HG02852 (cell line): ENCODE measurements around the gene LMO2.
A peak's percentile ranks its signal among the peaks of the same experiment; 100 is the strongest.
"Not testable (repeated sequence)": the region's sequence is repeated elsewhere in the genome, so short reads cannot be mapped to it uniquely, and the experiment has no call there.

Source experiments
- ATAC-seq: cut with Tn5 transposase; IDR thresholded peaks from one replicate; pipeline ENCODE4 v1.9.1; 2021; ENCODE audit warnings: mild to moderate bottlenecking, moderate library complexity; ENCODE audit not compliant: unreplicated experiment

Gene LMO2

DNA sequence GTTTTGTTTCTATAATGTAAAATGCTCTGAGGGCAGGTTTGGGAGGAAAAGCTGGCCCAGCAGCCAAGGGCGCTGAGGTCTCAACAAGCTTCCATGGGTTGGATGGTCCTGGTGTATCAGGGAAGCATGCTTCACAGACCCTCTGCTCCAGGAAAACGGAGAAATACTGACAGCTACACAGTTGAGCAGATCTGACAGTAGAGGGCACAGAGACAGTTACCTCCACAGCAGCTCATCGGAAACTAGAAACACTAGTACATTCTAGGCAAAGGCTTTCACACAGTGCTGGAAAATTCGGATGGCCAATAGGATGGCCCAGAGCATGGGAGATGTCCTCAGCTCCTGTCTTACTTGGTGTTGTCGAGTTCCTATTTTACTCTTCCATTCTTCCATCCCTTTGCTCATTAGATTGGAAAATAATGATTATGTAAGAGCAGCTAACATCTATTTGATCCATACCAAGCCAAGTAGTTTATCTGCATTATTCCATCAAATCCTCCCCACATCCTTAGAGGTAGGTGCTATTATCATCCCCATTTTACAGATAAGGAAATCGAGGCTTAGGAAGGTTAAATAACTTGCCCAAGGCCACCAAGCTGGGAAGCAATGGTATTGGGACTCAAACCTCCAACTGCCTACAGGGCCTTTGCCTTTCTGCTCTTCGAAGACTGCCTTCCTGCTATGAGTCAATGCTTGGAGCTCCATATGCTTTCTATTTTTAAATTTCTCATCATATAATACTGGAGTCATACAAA is 28.3 kb downstream of the LMO2 start:
- ATAC-seq: no peak

DNA sequence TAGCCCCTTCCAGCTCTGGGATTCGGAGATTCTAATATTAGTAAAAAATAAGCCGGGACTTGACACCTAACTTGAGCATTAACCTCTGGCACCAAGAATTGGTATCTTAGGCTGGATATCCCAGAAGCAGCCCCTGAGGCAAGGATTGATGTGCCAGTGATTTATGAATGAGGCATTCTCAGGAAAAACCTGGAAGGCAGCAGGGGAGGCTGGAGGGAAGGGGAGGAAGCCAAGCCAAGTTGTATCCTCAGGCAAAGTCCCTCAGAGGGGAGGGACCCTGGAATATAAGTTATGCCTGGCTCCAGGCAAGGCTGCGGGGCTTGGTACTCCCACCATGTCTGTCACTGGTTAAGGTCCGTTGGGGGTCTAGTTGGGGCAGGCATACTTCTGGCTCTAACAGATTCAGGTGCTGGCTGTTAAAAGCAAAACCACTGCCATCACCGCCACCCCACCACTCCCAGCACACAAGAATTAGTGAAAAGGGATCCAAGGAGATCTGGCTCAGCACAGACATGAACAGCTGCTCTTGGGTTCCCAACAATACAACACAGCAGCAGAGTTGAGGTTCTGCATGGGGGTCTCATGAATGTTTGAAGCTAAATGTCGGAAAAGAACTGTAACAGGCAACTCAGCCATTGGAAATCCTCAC is 29.8 kb downstream of the LMO2 start:
- no peak for ATAC-seq

DNA sequence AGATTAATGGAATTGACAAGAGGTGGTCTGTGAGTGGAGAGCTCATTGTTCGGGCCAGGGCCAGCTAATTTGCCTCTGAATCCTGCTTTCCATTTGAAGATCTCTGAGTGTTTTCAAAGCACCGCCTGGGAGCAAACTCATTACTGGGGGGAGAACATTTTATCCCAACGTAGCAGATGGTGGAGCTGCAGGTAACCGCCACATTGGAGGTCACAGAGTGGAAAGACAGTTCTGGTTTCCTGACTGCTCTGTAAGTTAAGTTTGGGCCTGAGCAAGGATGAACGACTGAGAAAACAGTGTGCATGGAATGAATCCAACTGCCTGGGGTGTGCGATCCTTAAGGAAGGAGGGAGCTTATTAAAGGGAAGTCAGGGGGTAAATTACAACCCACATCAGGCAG is 30.5 kb downstream of the LMO2 start:
- no peak for ATAC-seq

DNA sequence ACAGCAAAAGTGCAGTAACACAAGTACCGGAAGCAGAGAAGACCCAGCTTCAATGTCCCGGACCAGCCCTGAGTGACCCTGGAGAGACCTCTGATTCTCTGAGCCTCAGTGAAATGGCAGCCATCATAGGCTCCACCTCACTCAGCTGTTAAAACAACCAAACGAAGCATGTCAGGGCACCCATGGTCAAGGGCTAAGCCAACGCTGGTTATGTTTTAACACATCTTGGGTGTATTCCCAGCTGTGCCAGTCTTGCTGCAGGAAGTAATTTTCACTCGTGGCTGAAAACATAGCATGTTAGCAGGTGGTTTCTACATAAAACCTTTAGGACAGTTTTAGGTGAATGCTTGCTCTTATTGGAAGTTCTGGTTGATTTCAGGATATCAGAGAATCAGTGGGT is 30.9 kb downstream of the LMO2 start:
- no peak for ATAC-seq

DNA sequence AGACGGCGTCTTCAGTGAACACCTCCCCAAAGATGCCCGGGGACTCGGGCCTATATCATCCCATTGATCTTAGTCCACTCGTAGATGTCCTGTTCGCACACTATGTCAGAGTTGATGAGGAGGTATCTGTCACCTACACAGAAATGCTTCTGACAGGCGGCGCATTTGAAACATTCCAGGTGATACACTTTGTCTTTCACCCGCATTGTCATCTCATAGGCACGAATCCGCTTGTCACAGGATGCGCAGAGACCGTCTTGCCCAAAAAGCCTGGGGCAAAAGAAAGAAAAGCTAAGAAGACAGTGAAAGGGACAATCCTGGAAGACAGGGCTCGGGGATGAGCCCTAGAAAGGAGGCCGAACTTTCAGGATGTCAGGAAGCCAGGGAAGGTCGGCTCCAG is 32.6 kb downstream of the LMO2 start:
- no peak for ATAC-seq

DNA sequence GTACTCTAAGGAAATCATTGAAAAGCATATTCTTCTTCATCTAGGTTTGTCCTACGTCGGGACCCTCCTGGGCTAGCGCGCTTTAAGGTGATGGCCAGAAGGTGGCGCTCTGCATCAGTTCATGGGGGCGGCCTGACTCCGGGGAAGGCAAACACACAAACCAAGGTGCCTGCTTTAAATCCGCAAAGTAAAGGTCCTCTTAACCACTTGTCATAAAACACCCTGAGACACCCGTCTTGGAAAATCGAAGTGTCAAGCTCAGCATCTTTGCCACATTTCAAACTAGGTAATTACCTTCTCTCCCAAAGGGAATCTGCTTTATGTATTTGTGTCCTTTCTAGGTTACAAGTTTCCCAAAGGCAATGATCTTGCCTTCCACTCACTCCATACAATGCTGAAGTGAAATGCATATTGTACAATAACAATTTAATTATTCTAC is 33.9 kb downstream of the LMO2 start:
- ATAC-seq: peak; percentile 59

DNA sequence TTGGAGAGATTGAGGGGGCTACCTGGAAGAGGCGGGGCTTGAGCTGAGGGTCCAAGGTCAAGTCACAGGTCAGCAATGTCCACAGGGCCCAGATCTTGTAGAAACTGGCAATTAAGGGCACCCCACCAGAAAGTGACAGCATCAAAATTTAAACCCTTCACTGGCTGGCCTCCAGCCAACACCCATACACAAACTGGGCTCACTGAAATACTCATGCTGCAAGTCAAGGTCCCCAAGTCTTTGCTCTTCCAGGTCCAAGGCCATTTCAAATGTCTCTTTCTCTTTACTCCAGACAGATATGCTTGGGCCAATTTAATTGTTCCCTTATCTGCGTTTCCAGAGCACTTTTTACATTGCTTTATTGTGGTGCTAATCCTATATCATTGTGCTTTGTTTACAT is 36.4 kb downstream of the LMO2 start:
- ATAC-seq: no peak

DNA sequence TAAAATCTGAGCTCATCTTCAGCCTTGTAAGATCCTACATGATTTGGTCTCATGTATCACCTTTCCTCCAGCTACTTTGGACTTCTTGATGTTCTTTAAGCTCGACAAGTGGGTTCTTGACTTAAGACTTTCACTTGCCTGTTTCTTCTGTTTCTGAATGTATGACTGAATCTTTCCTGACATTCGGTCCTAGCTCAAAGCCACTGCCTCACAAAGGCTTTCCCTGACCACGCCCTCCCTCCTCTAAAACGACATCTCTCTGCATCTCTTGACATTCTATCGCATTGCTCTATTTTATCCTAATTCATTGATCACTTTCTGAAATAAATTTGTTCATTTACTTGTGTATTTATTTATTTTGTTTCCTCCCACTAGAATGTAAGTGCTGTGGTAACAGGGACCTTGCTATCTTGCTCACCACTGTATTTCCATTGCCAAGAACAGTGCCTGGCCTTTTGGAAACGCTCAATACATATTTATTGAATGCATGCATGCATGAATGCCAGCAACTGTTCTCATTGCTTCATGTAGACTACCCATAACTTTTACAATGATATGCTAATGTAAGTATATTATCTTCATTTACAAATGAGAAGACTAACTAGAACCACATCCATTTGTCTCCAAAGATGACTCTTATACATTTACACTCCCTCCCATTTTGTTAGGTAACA is 43.0 kb downstream of the LMO2 start:
- ATAC-seq: no peak

DNA sequence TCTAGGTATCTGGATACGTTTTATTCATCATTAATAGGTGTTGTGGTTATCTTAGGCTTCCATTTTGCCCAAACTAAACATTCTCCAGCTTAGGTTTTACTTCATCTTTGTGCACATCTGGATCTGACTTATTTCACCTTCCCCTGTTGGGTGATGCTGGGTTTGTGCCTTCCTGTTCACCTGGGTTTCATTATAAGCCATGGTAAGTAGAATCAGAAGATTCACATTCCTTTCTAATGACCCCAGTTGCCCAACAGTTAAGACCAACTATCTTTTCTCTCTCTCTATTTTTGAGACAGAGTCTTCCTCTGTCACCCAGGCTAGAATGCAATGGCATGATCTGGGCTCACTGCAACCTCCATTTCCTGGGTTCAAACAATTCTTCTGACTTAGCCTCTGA is 44.6 kb downstream of the LMO2 start:
- ATAC-seq: no peak

DNA sequence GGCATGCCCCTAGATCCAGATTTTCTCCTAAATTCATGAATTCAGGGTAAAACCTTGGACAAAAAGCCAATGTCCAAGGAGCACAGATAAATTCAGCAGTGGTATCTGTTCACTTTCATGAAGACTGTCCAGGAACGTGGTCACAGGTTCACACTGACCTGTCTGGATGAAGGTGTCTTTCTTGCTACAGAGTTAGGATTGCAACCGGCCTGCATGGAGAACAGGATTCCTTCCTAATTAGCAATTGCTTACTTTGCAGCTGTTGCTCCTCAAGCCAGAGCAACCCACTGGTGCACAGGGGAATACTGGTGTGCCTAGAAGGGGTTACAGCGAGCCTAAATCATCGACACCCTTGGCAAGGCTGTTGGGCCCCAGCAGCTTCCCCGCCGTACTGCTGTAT is 47.6 kb downstream of the LMO2 start:
- ATAC-seq: no peak

DNA sequence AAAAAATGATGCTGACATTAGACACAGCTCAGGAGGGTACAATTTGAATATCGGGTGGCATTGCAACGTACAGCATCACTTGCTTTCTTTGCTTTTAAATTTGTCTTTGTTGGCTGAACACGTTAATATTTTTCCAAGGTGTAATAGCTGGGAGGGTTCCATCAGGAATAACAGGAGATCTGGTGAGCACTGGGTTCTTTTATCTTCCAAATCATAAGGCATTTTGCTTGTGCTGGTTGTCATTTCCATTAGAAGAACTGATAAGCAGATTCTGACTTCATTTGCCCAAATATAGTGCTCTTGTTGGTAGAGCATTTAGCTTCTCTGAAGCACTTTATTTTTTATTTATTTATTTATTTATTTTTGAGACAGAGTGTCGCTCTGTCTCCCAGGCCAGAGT is 48.9 kb downstream of the LMO2 start:
- ATAC-seq: no peak

DNA sequence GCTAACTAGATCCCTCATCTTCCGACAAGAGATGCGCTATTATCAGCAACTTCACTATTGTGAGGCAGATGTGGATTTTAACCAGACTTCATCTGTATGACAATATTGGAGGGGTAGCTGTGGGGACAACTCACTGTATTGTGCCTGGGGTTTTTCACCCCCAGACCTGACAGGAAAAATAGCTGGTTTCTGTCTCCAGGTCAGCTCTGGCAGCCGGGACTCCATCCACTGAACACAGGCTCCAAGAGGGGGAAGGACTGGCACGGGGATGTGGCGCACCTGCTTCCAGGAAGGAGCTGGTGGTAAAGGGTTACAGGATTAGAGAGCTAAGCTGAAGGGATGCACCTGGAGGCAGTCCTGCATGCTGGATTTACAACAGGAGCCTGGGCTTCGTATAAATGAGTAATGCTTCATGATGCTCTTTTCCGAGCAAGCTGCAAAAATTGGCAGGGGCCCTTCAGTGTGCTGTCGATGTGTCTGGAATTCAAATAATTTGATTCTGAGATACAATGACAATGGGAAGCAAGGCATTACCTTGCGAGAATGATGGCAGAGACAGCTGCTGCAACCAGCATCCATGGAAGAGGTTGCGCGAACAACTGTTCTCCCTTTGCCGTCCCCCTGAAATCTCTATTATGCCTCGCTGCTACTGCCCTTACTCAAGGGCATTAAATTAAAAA is 49.5 kb downstream of the LMO2 start:
- ATAC-seq: no peak

DNA sequence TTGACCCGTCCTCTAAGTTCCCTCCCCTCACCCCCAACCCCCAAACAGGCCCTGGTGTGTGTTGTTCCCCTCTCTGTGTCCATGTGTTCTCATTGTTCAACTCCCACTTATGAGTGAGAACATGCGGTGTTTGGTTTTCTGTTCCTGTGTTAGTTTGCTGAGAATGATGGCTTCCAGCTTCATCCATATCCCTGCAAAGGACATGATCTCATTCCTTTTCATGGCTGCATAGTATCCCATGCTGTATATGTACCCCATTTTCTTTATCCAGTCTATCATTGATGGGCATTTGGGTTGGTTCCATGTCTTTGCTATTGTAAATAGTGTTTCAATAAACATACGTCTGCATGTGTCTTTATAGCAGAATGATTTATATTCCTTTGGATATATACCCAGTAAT is 53.6 kb downstream of the LMO2 start:
- ATAC-seq: not testable (repeated sequence)

DNA sequence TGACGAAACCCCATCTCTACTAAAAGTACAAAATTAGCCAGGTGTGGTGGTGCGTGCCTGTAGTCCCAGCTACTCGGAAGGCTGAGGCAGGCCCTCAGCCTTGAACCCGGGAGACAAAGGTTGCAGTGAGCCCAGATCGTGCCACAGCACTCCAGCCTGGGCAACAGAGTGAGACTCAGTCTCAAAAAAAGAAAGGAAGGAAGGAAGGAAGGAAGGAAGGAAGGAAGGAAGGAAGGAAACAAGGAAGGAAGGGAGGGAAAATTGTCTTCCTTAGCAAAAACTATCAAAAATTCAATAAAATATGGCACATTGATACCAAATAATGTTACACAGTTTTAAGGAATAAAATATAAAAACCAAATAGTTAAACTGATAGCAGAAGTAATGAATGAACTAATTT is 54.5 kb downstream of the LMO2 start:
- ATAC-seq: not testable (repeated sequence)

DNA sequence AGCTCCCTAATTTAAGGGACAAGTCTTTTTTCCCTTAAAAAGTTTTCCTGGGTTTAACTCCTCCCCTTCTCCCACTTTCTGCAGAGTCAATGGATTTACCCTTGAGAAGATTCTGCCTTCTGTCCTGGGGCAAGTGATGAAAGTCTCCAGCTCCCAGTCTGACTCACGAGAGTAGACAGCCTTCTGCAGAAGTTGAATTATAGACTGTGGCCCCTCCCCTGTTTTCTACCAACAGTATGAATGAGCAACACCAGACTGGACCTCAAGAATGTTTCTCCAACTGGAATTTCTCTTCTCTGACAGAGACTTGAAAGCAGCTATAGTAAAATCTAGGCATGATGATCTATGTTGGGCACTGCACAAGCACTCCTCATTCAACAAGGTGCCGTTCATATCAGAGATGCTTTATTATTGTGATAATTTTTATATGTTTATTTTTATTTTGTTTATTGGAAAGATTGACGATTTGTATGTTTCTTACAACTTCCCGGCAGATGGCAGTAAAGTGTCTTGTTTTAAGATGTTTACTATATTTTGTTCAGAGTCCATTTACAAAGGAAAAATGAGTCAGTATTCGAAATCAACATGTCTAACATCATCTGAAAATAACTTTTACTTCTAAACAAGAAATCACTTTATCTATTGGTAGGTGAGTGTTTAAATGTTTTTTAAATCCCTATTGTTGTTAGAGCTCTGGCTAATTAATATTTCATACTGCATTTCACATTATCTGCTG is 56.6 kb downstream of the LMO2 start:
- ATAC-seq: no peak

DNA sequence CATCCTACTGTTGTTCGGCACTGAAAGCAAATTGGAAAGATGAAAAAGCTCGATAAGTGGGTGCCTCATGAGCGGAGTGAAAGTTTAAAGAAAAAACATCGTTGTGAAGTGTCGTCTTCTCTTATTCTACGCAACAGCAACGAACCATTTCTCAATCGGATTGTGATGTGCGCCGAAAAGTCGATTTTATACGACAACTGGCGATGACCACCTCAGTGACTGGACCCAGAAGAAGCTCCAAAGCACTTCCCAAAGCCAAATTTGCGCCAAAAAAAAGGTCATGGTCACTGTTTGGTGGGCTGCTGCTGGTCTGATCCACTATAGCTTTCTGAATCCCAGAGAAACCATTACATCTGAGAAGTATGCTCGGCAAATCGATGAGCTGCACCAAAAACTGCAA is 59.2 kb downstream of the LMO2 start:
- ATAC-seq: no peak

DNA sequence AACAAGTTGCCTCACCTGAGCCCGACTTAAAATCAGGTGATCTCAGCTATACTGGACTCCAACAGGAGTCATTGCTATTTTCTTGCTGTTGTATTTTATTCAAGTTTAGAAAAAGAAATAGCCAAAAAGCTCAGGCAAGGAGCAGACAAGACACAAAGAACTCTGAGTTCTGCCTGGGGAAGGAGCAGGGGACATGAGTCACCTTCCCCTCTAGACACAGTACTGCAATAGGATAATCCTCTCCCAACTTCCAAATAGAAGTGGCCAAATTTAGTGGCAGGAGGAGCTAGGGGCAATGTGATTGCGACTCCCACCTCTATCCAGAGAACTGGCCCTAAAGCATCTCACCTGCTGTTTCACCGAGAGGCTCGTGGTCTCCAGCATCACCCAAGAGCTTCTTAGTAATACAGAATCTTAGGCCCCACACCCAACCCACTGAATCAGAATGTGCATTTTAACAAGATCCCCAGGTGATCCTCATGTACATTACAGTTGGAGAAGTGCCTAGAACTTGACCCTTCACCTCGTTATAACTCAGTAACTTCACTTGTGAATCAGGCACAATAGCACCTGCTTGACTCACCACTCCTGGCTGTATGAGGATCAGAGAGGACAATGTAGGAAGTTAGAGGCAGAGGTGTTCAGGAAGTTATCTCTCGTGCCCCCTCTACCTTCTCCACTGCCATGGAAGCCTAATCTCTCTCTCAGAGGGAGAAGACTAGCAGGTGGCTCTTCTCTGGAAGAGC is 60.8 kb downstream of the LMO2 start:
- ATAC-seq: no peak

DNA sequence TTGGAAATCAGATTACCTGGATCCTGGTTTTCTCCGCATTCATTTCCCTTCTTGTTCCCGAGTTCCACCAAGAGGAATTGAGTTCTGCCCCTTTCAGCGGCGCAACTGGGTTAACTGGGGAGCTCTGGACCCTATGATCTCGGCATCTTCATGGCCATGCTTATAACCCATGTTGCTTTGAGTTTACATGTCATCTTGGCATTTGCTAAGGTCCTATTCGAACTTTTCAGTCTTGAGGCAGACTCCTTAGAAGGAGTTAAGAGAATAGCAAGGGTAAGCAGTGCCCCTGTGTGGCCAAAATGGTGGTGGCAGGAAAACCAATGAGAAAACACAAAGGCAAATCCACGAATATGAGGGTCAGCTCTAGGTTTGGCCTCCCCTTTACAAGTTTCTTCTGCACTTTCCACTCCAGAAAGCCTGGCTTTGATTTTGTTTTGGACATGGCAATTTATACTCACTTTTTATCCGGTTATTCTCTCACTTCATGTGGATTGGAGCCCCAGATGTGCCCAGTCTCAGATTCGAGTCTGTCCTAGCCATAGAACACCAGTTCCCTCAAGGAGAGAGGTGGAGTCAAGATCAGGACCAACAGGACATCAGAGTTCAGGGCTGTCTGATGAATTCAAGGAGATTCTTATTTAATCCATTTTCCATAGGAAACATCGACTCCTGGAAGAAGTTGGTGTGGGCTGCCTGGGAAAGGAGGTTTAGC is 62.3 kb downstream of the LMO2 start:
- no peak for ATAC-seq

DNA sequence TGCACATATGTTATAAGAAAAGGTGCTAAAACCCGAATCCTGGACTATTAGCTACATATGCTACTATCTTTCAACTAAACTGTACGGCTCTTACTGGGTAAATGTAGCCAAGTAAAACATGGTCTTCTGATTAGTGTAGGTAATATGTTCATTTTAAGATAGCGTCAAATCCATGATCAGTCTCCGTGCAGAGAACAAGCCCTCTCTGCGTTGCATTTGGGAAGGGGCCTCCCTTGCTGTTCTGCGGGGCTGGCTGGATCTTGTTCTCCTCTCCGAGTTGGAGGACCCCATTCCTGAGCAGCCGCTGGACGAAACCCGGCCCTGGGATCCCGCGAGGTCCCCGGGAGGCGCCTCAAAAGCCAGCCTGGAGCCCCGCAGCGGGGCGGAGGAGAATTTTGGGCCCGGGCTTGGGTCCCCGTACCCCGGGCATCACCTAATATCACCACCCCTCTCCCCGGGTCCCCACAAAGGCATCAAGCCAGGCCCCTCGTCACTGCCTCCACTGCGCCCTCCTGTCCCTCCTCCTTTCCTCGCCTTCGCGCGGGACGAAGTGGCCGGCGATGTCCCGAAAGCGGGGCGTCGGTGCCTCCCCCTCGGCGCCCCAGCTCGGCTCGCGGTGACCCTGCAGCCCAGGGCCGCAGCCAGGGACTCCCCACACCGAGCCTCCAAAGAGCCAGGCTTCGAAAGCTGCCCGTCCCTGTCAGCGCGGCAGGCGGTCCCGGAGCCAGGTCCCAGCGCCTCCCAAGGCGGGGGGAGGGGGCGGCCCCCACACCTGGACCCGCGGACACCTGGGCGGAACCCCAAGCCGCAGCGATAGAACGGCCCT is 63.1 kb downstream of the LMO2 start:
- ATAC-seq: no peak
